K562 (cell line): ENCODE results near the gene RRP9. TPM values are rescaled to one million over a fixed set of nuclear protein-coding genes. Genes with fewer than 3 reads are reported as not detected.

ENCODE experiments used
- ATAC-seq: fragments of 200-7000 bp; cut with Tn5 transposase; 3 replicates; pipeline ENCODE4 v1.9.1; 2020; ENCODE audit warnings: moderate library complexity
- BruUV-seq: library from RNA; stranded (reverse); fragments of 400-500 nt; replicated peaks from 2 replicates; lab custom pipeline; 2021; lab: Mats Ljungman, UMichigan
- CTCF ChIA-PET: fragments of 300-600 bp; formaldehyde crosslinking; extraction: SDS; loops from one replicate; lab custom pipeline; 2021; ENCODE audit warnings: low intra/inter-chr PET ratio; lab: Yijun Ruan, JAX
- POLR2A ChIA-PET: fragments of 300-600, 350-650 bp; sonication (Branson Sonifier 250); formaldehyde crosslinking; extraction: SDS; loops from one replicate; lab custom pipeline; 2021; ENCODE audit warnings: antibody characterized with exemption, inconsistent platforms; lab: Yijun Ruan, JAX
- DNase-seq, 4 experiments: peaks; one replicate each; pipeline versions ENCODE4 v3.0.0 to v3.0.0-alpha.2; 2011 to 2018; ENCODE audit warnings: low spot score in 3 of 4, mixed read lengths in 3 of 4; ENCODE audit errors: extremely low read depth in 1 of 4
- FAIRE-seq: peaks from 2 replicates; lab custom pipeline; 2011; peaks lifted over from hg19 to GRCh38; lab: Jason Lieb, UNC
- H2AFZ ChIP-seq: 2 replicates; pipeline ENCODE4 v1.6.0; 2011; ENCODE audit warnings: low read depth, low read length, control low read depth, inconsistent platforms
- H3K27ac ChIP-seq: fragments of 200-600 bp; 3 replicates; pipeline ENCODE4 v1.8.0; 2011; ENCODE audit warnings: low read depth, mild to moderate bottlenecking, control low read depth, inconsistent platforms, low read length, moderate library complexity, mixed read lengths; ENCODE audit errors: extremely low read depth
- H3K27me3 ChIP-seq, 2 experiments: fragments of 300-600 bp in 1 of 2; 2 replicates in 1 of 2; 3 replicates in 1 of 2; pipeline versions ENCODE4 v1.6.0 to v1.8.0; 2011; ENCODE audit warnings: inconsistent platforms in 2 of 2, low read length in 2 of 2, mild to moderate bottlenecking in 1 of 2, mixed read lengths in 1 of 2, moderate library complexity in 1 of 2; ENCODE audit not compliant: control insufficient read depth in 2 of 2, insufficient read depth in 2 of 2
- H3K36me3 ChIP-seq: fragments of 300-600 bp; 3 replicates; pipeline ENCODE4 v1.8.0; 2011; ENCODE audit warnings: mild to moderate bottlenecking, low read length, inconsistent platforms; ENCODE audit not compliant: control insufficient read depth, insufficient read depth
- H3K4me1 ChIP-seq, 2 experiments: fragments of 200-600 bp in 1 of 2; replicated peaks in 1 of 2; 2 replicates in 1 of 2; 3 replicates in 1 of 2; pipeline versions ENCODE4 v1.5.1 to v1.8.0; 2011; ENCODE audit warnings: inconsistent platforms in 2 of 2, low read length in 2 of 2, mild to moderate bottlenecking in 1 of 2, mixed read lengths in 1 of 2, moderate library complexity in 1 of 2; ENCODE audit not compliant: control insufficient read depth in 2 of 2, insufficient read depth in 2 of 2
- H3K4me2 ChIP-seq: 2 replicates; pipeline ENCODE4 v1.6.1; 2011; ENCODE audit warnings: low read length, control low read depth, inconsistent platforms, mixed read lengths; ENCODE audit not compliant: insufficient read depth
- H3K4me3 ChIP-seq: fragments of 200-600 bp; sonication (generic), shearing (Covaris generic); 2 replicates; pipeline ENCODE4 v1.5.1; 2016; ENCODE audit warnings: control low read depth, inconsistent platforms
- H3K79me2 ChIP-seq: fragments of 200-600 bp; 3 replicates; pipeline ENCODE4 v1.8.0; 2011; ENCODE audit warnings: low read length, inconsistent platforms; ENCODE audit not compliant: control insufficient read depth, insufficient read depth
- H3K9ac ChIP-seq, 2 experiments: 2 replicates each; pipeline versions ENCODE4 v1.6.0 to v1.6.1; 2011; ENCODE audit warnings: low read depth in 2 of 2, low read length in 2 of 2, control low read depth in 1 of 2, inconsistent platforms in 1 of 2, mild to moderate bottlenecking in 1 of 2, mixed read lengths in 1 of 2; ENCODE audit not compliant: insufficient read depth in 1 of 2
- H3K9me1 ChIP-seq: one replicate; pipeline ENCODE4 v1.6.0; 2011; ENCODE audit warnings: inconsistent platforms, mild to moderate bottlenecking, low read length, moderate library complexity; ENCODE audit not compliant: control insufficient read depth, insufficient read depth
- H3K9me3 ChIP-seq: replicated peaks from 2 replicates; pipeline ENCODE4 v1.5.1; 2011; ENCODE audit warnings: low read depth, low read length, inconsistent platforms; ENCODE audit not compliant: control insufficient read depth, insufficient read depth
- H4K20me1 ChIP-seq: replicated peaks from 2 replicates; pipeline ENCODE4 v1.6.1; 2011; ENCODE audit warnings: low read length, inconsistent platforms, mixed read lengths; ENCODE audit not compliant: control insufficient read depth, insufficient read depth
- GTF2E2 ChIP-seq: fragments of 200-800 bp; sonication (Bioruptor generic); IDR thresholded peaks from 2 replicates; pipeline ENCODE4 v1.6.1; 2016; ENCODE audit warnings: missing genetic modification characterization, missing compliant biosample characterization
- KLF6 ChIP-seq: fragments of 250-450 bp; sonication (Bioruptor Pico); IDR thresholded peaks from 2 replicates; pipeline ENCODE4 v1.4.0; 2020; ENCODE audit warnings: mild to moderate bottlenecking, moderate library complexity, borderline replicate concordance
- MAX ChIP-seq: sonication (generic); formaldehyde crosslinking; IDR thresholded peaks from 2 replicates; pipeline ENCODE4 v1.9.0; 2022; ENCODE audit warnings: mild to moderate bottlenecking, missing genetic modification reagents
- MNT ChIP-seq, 2 experiments: fragments of 450-650 bp; conservative IDR thresholded peaks; 2 replicates each; pipeline ENCODE4 v1.6.1; 2017; ENCODE audit warnings: mild to moderate bottlenecking in 2 of 2, moderate library complexity in 2 of 2
- RB1 ChIP-seq: fragments of 450-650 bp; IDR thresholded peaks from 2 replicates; pipeline ENCODE4 v1.6.1; 2017; ENCODE audit warnings: low read depth, mild to moderate bottlenecking
- RBM17 ChIP-seq: fragments of 200-400 bp; formaldehyde crosslinking; IDR thresholded peaks from 2 replicates; pipeline ENCODE4 v1.6.1; 2017; ENCODE audit warnings: low read depth, mild to moderate bottlenecking, low read length, borderline replicate concordance
- U2AF2 ChIP-seq: fragments of 200-400 bp; formaldehyde crosslinking; optimal IDR thresholded peaks from 2 replicates; pipeline ENCODE3; 2017; ENCODE audit warnings: low read depth, mild to moderate bottlenecking, low read length
- USF2 ChIP-seq: sonication (generic); formaldehyde crosslinking; IDR thresholded peaks from 2 replicates; pipeline ENCODE4 v1.5.0; 2020; ENCODE audit warnings: missing genetic modification reagents
- ZFP30 ChIP-seq: fragments of 250-450 bp; sonication (Bioruptor Pico); IDR thresholded peaks from 2 replicates; pipeline ENCODE4 v1.8.0; 2022; ENCODE audit warnings: moderate library complexity, mild to moderate bottlenecking, inconsistent platforms, borderline replicate concordance
- ZNF57 ChIP-seq: fragments of 450-650 bp; formaldehyde crosslinking; IDR thresholded peaks from 2 replicates; pipeline ENCODE4 v1.4.0; 2020; ENCODE audit warnings: mild to moderate bottlenecking, moderate library complexity
- WGBS: fragments of 100-300 bp; shearing (Covaris generic); methylation state at CpG from one replicate; pipeline ENCODE4 v1.1.6; 2016; ENCODE audit warnings: low coverage, mixed read lengths; ENCODE audit not compliant: insufficient coverage; ENCODE audit errors: missing lambda C conversion rate; 5-methylcytosine and 5-hydroxymethylcytosine counted together
- in situ Hi-C: fragments of 300-500 bp; cut with MboI; formaldehyde crosslinking; loops from 4 replicates; pipeline ENCODE4 v1.15.0; 2018; ENCODE audit warnings: inconsistent platforms, mixed read lengths
- intact Hi-C: fragments of 100-400 bp; cut with micrococcal nuclease; formaldehyde crosslinking; loops from 2 replicates; pipeline ENCODE4 v1.14.2; 2022
- polyA plus RNA-seq, 8 experiments: library from polyadenylated mRNA; depleted of rRNA in 4 of 8; stranded (reverse) in 5 of 8; unstranded in 3 of 8; fragments of >200 nt; fragmentation: Nextera tagmentation in 2 of 8; fragmentation: Illumina TruSeq in 1 of 8; extraction: Ambion mirVana in 2 of 8; extraction: Trizol in 1 of 8; gene quantifications; 2 replicates each; pipeline versions ENCODE4 v1.2.1 to v1.2.3, GENCODE V29; 2011 to 2014; ENCODE audit warnings: inconsistent platforms in 1 of 8, missing spikeins in 1 of 8
- total RNA-seq, 7 experiments: library from RNA; depleted of rRNA in 6 of 7; stranded (reverse); fragments of >200 nt in 6 of 7; fragmentation: Illumina TruSeq in 2 of 7; extraction: Trizol in 2 of 7; gene quantifications; 2 replicates each; pipeline versions ENCODE4 v1.2.1 to v1.2.3, GENCODE V29; 2011 to 2021; ENCODE audit warnings: low replicate concordance in 1 of 7

RRP9 gene
- total and polyA plus RNA-seq, 9 of the 15 experiments (the other 6 are each of a cell fraction or from before 2014, with no cell fraction given): 5.2 to 67.0 (median 45.9) TPM

- TF ChIP-seq RBM17 (no peak), USF2 (CRISPR knock-in tag) (peak; percentile 90), RB1 (peak; percentile 55; the same call in 1 of the 2 replicates), MAX (CRISPR knock-in tag) (peak; percentile 93)
- TF ChIP-seq, all 486 proteins: peak for 94
These were observed 41.3 kb upstream of the RRP9 start, which contains the start of gene ACY1 (continued) for GRCh38 chr3:51982838-51983577.

- POLR2A ChIA-PET: interaction anchor here (0.6 to 5.2 kb wide), 9 partner anchors 9 to 417 kb away, joined by 3 to 105 read pairs (median 3); partner anchors contain the start of genes ABHD14A, ABHD14B, PARP3 and RPL29
- Histone ChIP-seq H3K9me3 (no peaks in the 10 kb centered on the region), H2AFZ (peak overlapping the region; percentile 69), H3K79me2 (peaks cover 47% of the 10 kb centered on the region), H4K20me1 (no peaks in the 10 kb centered on the region), H3K9ac (peak overlapping the region; percentile 94 to 97), H3K27me3 (no peaks in the 10 kb centered on the region), H3K4me3 (peak overlapping the region; percentile 55), H3K36me3 (peaks cover 23% of the 10 kb centered on the region; the same call in 2 of the 3 replicates), H3K4me1 (peaks cover 32 to 69% of the 10 kb centered on the region in 2 experiments; a peak in 4 of 5 replicates), H3K4me2 (peak overlapping the region; percentile 96), H3K9me1 (no peaks in the 10 kb centered on the region), H3K27ac (peak overlapping the region; percentile 91)
- ATAC-seq: peak; percentile 57
- CTCF ChIA-PET: no interaction called here
- 0% methylated on average over 4 of the region's 4 CpGs for WGBS
- DNase-seq: peak in 3 of 4 experiments; percentile 49 to 67 (median 64)
- intact Hi-C loops: no loop called here
- in situ Hi-C loops: no loop called here
- BruUV-seq: TSS peak; percentile 73
- FAIRE-seq: peak; percentile 54
- TF ChIP-seq MNT (conservative IDR thresholded peaks at IDR 0.05): no peak; a peak in 1 of 4 replicates
- no peak for TF ChIP-seq KLF6
- TF ChIP-seq ZFP30 (CRISPR knock-in tag): no peak
- no peak for TF ChIP-seq ZNF57
- TF ChIP-seq GTF2E2: no peak
- TF ChIP-seq U2AF2: no peak
These were observed 40.7 kb upstream of the RRP9 start for GRCh38 chr3:51982352-51982837.
